K562 (cell line): ENCODE measurements around the gene GALNT7. TPM values are rescaled to one million over a fixed set of nuclear protein-coding genes. Genes with fewer than 3 reads are reported as not detected.

ENCODE experiments used
- TARDBP ChIP-seq: fragments of 450-650 bp; IDR thresholded peaks from 2 replicates; pipeline ENCODE4 v1.6.1; 2016
- polyA plus RNA-seq, 8 experiments: library from polyadenylated mRNA; depleted of rRNA in 4 of 8; stranded (reverse) in 5 of 8; unstranded in 3 of 8; fragments of >200 nt; fragmentation: Nextera tagmentation in 2 of 8; fragmentation: Illumina TruSeq in 1 of 8; extraction: Ambion mirVana in 2 of 8; extraction: Trizol in 1 of 8; gene quantifications; 2 replicates each; pipeline versions ENCODE4 v1.2.1 to v1.2.3, GENCODE V29; 2011 to 2014; ENCODE audit warnings: inconsistent platforms in 1 of 8, missing spikeins in 1 of 8
- total RNA-seq, 7 experiments: library from RNA; depleted of rRNA in 6 of 7; stranded (reverse); fragments of >200 nt in 6 of 7; fragmentation: Illumina TruSeq in 2 of 7; extraction: Trizol in 2 of 7; gene quantifications; 2 replicates each; pipeline versions ENCODE4 v1.2.1 to v1.2.3, GENCODE V29; 2011 to 2021; ENCODE audit warnings: low replicate concordance in 1 of 7
- TF ChIP-seq, protein P1 (sequence below), 2 experiments: fragments of 150-350 bp in 1 of 2; IDR thresholded peaks; 2 replicates each; pipeline ENCODE4 v1.6.1; 2012 to 2016; ENCODE audit warnings: low read depth in 2 of 2, low read length in 2 of 2, mild to moderate bottlenecking in 1 of 2, moderate library complexity in 1 of 2
- TF ChIP-seq, protein P2 (sequence below): sonication (generic); formaldehyde crosslinking; IDR thresholded peaks from 2 replicates; pipeline ENCODE4 v1.8.0; 2023; ENCODE audit warnings: missing genetic modification reagents, mild to moderate bottlenecking, borderline replicate concordance
- TF ChIP-seq, protein P3 (sequence below): IDR thresholded peaks from 2 replicates; pipeline ENCODE4 v1.6.1; 2011; ENCODE audit not compliant: insufficient read length; ENCODE audit errors: extremely low read depth
- TF ChIP-seq, protein P4 (sequence below), 2 experiments: fragments of 450-650 bp; IDR thresholded peaks; 2 replicates each; pipeline ENCODE4 v1.6.1; 2016
- TF ChIP-seq, protein P5 (sequence below): fragments of 450-650 bp; formaldehyde crosslinking; IDR thresholded peaks from 2 replicates; pipeline ENCODE4 v1.4.0; 2022; ENCODE audit warnings: missing genetic modification characterization
- TF ChIP-seq, protein P6 (sequence below), 2 experiments: fragments of 450-650 bp in 1 of 2; IDR thresholded peaks; 2 replicates each; pipeline ENCODE4 v1.6.1; 2011 to 2017; ENCODE audit warnings: low read depth in 2 of 2, antibody characterized with exemption in 1 of 2, borderline replicate concordance in 1 of 2, low read length in 1 of 2, mild to moderate bottlenecking in 1 of 2, mixed read lengths in 1 of 2; ENCODE audit not compliant: control insufficient read depth in 1 of 2

GALNT7 gene
- total and polyA plus RNA-seq, 9 of the 15 experiments (the other 6 are each of a cell fraction or from before 2014, with no cell fraction given), result 16.7 to 38.7 (median 31.1) TPM

DNA sequence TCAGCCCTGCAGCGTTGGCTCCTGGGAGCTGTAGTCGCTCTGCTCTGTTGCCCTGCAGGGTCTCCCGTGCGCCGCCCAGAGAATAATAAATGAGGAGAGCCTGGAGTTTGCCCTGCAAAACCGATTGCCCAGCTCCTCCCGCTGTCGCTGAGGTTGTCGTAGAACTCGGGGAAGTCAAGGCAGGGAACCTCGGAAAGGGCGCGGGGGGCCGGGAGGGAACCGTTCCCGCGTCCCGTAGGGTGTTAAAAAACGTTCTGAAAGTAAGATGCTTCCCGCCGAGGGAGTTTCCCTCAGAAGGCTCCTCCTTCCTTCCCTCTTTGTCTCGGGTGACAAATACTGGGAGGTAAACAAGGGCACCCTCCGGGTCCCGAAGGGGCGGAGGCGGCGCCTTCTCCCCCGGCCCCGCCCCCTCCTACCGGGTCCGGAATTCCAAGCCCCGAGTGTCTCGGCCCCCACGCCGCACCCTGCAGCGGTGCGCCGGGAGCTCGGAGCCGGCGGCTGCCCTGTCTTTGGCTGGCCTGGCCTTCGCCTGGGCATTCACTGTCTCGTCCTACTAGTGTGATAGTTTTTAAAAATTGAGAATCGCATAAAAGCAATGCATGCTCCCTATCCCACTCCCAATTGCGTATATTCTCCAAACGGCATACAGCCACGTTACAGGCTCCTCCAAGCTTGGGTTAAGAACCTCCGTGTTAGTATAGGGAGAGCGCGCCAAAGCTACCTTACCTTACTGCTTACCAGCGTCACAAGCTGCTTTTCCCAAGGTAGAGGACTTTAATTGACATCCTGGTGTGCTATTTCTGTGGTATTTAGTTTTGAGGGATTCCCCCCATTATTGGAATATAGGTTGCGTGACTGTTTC is 166.5 kb downstream of the GALNT7 start (continued):
- TF ChIP-seq, protein P1, sequence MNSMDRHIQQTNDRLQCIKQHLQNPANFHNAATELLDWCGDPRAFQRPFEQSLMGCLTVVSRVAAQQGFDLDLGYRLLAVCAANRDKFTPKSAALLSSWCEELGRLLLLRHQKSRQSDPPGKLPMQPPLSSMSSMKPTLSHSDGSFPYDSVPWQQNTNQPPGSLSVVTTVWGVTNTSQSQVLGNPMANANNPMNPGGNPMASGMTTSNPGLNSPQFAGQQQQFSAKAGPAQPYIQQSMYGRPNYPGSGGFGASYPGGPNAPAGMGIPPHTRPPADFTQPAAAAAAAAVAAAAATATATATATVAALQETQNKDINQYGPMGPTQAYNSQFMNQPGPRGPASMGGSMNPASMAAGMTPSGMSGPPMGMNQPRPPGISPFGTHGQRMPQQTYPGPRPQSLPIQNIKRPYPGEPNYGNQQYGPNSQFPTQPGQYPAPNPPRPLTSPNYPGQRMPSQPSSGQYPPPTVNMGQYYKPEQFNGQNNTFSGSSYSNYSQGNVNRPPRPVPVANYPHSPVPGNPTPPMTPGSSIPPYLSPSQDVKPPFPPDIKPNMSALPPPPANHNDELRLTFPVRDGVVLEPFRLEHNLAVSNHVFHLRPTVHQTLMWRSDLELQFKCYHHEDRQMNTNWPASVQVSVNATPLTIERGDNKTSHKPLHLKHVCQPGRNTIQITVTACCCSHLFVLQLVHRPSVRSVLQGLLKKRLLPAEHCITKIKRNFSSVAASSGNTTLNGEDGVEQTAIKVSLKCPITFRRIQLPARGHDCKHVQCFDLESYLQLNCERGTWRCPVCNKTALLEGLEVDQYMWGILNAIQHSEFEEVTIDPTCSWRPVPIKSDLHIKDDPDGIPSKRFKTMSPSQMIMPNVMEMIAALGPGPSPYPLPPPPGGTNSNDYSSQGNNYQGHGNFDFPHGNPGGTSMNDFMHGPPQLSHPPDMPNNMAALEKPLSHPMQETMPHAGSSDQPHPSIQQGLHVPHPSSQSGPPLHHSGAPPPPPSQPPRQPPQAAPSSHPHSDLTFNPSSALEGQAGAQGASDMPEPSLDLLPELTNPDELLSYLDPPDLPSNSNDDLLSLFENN (IDR thresholded peaks at IDR 0.05; ENCODE audit: low read depth in 2 of 2, low read length in 2 of 2), result peak in 1 of 2 experiments; percentile 63; a peak in 2 of 4 replicates
- TF ChIP-seq TARDBP, result no peak; the same call in 1 of the 2 replicates
- TF ChIP-seq, protein P2, sequence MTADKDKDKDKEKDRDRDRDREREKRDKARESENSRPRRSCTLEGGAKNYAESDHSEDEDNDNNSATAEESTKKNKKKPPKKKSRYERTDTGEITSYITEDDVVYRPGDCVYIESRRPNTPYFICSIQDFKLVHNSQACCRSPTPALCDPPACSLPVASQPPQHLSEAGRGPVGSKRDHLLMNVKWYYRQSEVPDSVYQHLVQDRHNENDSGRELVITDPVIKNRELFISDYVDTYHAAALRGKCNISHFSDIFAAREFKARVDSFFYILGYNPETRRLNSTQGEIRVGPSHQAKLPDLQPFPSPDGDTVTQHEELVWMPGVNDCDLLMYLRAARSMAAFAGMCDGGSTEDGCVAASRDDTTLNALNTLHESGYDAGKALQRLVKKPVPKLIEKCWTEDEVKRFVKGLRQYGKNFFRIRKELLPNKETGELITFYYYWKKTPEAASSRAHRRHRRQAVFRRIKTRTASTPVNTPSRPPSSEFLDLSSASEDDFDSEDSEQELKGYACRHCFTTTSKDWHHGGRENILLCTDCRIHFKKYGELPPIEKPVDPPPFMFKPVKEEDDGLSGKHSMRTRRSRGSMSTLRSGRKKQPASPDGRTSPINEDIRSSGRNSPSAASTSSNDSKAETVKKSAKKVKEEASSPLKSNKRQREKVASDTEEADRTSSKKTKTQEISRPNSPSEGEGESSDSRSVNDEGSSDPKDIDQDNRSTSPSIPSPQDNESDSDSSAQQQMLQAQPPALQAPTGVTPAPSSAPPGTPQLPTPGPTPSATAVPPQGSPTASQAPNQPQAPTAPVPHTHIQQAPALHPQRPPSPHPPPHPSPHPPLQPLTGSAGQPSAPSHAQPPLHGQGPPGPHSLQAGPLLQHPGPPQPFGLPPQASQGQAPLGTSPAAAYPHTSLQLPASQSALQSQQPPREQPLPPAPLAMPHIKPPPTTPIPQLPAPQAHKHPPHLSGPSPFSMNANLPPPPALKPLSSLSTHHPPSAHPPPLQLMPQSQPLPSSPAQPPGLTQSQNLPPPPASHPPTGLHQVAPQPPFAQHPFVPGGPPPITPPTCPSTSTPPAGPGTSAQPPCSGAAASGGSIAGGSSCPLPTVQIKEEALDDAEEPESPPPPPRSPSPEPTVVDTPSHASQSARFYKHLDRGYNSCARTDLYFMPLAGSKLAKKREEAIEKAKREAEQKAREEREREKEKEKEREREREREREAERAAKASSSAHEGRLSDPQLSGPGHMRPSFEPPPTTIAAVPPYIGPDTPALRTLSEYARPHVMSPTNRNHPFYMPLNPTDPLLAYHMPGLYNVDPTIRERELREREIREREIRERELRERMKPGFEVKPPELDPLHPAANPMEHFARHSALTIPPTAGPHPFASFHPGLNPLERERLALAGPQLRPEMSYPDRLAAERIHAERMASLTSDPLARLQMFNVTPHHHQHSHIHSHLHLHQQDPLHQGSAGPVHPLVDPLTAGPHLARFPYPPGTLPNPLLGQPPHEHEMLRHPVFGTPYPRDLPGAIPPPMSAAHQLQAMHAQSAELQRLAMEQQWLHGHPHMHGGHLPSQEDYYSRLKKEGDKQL (CRISPR knock-in tag), result no peak
- TF ChIP-seq, protein P3, sequence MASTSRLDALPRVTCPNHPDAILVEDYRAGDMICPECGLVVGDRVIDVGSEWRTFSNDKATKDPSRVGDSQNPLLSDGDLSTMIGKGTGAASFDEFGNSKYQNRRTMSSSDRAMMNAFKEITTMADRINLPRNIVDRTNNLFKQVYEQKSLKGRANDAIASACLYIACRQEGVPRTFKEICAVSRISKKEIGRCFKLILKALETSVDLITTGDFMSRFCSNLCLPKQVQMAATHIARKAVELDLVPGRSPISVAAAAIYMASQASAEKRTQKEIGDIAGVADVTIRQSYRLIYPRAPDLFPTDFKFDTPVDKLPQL, result no peak
- TF ChIP-seq, protein P4, sequence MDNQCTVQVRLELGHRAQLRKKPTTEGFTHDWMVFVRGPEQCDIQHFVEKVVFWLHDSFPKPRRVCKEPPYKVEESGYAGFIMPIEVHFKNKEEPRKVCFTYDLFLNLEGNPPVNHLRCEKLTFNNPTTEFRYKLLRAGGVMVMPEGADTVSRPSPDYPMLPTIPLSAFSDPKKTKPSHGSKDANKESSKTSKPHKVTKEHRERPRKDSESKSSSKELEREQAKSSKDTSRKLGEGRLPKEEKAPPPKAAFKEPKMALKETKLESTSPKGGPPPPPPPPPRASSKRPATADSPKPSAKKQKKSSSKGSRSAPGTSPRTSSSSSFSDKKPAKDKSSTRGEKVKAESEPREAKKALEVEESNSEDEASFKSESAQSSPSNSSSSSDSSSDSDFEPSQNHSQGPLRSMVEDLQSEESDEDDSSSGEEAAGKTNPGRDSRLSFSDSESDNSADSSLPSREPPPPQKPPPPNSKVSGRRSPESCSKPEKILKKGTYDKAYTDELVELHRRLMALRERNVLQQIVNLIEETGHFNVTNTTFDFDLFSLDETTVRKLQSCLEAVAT (IDR thresholded peaks at IDR 0.05), result peak in 1 of 2 experiments; percentile 58; a peak in 3 of 4 replicates
- TF ChIP-seq, protein P5, sequence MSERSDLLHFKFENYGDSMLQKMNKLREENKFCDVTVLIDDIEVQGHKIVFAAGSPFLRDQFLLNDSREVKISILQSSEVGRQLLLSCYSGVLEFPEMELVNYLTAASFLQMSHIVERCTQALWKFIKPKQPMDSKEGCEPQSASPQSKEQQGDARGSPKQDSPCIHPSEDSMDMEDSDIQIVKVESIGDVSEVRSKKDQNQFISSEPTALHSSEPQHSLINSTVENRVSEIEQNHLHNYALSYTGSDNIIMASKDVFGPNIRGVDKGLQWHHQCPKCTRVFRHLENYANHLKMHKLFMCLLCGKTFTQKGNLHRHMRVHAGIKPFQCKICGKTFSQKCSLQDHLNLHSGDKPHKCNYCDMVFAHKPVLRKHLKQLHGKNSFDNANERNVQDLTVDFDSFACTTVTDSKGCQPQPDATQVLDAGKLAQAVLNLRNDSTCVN (CRISPR knock-in tag), result 0 out of 2 replicates have a peak, but pooled peaks have one; percentile 33
- TF ChIP-seq, protein P6, sequence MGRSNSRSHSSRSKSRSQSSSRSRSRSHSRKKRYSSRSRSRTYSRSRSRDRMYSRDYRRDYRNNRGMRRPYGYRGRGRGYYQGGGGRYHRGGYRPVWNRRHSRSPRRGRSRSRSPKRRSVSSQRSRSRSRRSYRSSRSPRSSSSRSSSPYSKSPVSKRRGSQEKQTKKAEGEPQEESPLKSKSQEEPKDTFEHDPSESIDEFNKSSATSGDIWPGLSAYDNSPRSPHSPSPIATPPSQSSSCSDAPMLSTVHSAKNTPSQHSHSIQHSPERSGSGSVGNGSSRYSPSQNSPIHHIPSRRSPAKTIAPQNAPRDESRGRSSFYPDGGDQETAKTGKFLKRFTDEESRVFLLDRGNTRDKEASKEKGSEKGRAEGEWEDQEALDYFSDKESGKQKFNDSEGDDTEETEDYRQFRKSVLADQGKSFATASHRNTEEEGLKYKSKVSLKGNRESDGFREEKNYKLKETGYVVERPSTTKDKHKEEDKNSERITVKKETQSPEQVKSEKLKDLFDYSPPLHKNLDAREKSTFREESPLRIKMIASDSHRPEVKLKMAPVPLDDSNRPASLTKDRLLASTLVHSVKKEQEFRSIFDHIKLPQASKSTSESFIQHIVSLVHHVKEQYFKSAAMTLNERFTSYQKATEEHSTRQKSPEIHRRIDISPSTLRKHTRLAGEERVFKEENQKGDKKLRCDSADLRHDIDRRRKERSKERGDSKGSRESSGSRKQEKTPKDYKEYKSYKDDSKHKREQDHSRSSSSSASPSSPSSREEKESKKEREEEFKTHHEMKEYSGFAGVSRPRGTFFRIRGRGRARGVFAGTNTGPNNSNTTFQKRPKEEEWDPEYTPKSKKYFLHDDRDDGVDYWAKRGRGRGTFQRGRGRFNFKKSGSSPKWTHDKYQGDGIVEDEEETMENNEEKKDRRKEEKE (IDR thresholded peaks at IDR 0.05; ENCODE audit: borderline replicate concordance in 1 of 2, control insufficient read depth in 1 of 2, low read depth in 2 of 2, low read length in 1 of 2), result peak in 1 of 2 experiments; percentile 29; a peak in 1 of 4 replicates
